Measurements from ENCODE around the gene SERPINA5. TPM values are rescaled to one million over a fixed set of nuclear protein-coding genes. Genes with fewer than 3 reads are reported as not detected.

SERPINA5 gene
- total and polyA plus RNA-seq, 2 of the 13 experiments (the other 11 are each of a cell fraction or from before 2014, with no cell fraction given), result 449 to 498 TPM

DNA sequence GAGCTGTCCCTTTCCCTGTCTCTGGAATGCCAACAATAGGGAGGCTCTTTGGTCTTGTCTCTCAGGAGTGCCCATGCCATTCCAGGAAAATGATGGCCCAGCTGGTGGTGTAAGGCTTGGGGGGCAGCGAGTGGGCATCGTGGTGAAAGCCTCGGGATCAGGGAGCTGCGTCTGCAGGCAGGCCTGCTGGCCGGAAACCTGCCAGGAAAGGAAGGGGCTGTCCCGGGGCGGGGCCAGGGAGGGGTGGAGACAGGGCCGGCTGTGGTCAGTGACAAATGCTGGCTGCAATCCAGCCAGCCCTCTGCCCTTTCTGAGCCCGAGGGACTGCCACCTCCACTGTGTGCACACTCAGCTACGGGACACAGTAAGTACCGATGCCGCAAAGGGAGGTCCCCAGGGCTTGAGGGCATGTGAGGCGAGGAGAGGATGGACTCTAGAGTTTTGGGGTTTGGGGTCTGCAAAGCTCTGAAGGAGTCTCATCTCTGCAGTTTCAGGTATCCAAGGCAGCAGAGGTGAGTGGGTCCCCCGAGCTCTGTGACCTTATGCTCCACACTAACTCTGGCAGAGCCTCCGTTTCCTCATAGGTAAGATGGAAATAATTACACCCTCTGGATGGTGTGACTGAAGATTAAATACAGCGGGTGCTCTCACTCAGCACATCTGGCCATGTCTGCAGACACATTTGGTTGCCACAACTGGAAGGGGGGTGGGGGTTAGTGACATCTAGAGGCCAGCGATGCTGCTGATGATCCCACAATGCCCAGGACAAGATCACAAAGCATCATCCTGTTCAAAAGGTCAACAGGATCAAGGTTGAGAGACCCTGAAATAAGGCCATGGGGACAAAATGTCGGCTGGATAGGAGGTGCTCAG is at the start of gene SERPINA5 (continued):
- TF ChIP-seq NR1H2 (CRISPR knock-in tag; IDR thresholded peaks at IDR 0.05; ENCODE audit: borderline replicate concordance, low read depth) (no peak), ZNF816 (CRISPR knock-in tag; IDR thresholded peaks at IDR 0.05; ENCODE audit: borderline replicate concordance) (no peak; the same call in 1 of the 2 replicates), ARNT2 (CRISPR knock-in tag; IDR thresholded peaks at IDR 0.05; ENCODE audit: low read depth) (no peak; the same call in none of the 2 replicates), MEIS1 (CRISPR knock-in tag; IDR thresholded peaks at IDR 0.05; ENCODE audit: borderline replicate concordance) (0 out of 2 replicates have a peak, but pooled peaks have one; percentile 59), BRCA1 (CRISPR knock-in tag; IDR thresholded peaks at IDR 0.05) (0 out of 2 replicates have a peak, but pooled peaks have one; percentile 28), PRPF4 (IDR thresholded peaks at IDR 0.05; ENCODE audit: low read depth, low read length, poor library complexity, severe bottlenecking) (no peak), ARID2 (CRISPR knock-in tag; IDR thresholded peaks at IDR 0.05; ENCODE audit: borderline replicate concordance) (no peak), TP53 (CRISPR knock-in tag; conservative IDR thresholded peaks at IDR 0.05) (0 out of 2 replicates have a peak, but pooled peaks have one; percentile 7), SMARCE1 (IDR thresholded peaks at IDR 0.05; ENCODE audit: borderline replicate concordance) (no peak), ZNF441 (CRISPR knock-in tag; IDR thresholded peaks at IDR 0.05; ENCODE audit: borderline replicate concordance) (no peak), AGO2 (optimal IDR thresholded peaks at IDR 0.05; ENCODE audit: low read depth, low read length) (no peak), PHF5A (CRISPR knock-in tag; IDR thresholded peaks at IDR 0.05; ENCODE audit: low read depth, unreplicated experiment) (no peak), ZNF367 (CRISPR knock-in tag; IDR thresholded peaks at IDR 0.05; ENCODE audit: borderline replicate concordance) (no peak), ZNF780A (CRISPR knock-in tag; IDR thresholded peaks at IDR 0.05) (no peak), ZNF781 (CRISPR knock-in tag; IDR thresholded peaks at IDR 0.05; ENCODE audit: borderline replicate concordance, not compliant biosample characterization) (no peak), ZMYM3 (CRISPR knock-in tag; IDR thresholded peaks at IDR 0.05) (no peak), NCOA2 (CRISPR knock-in tag; IDR thresholded peaks at IDR 0.05) (peak; percentile 45; the same call in 1 of the 2 replicates), TOPORS (CRISPR knock-in tag; IDR thresholded peaks at IDR 0.05) (0 out of 2 replicates have a peak, but pooled peaks have one; percentile 23), ZNF543 (CRISPR knock-in tag; IDR thresholded peaks at IDR 0.05) (peak; percentile 48; the same call in 1 of the 2 replicates), NONO (IDR thresholded peaks at IDR 0.05) (no peak), NONO (CRISPR knock-in tag; conservative IDR thresholded peaks at IDR 0.05) (peak; percentile 45; the same call in 1 of the 2 replicates), MED1 (CRISPR knock-in tag; IDR thresholded peaks at IDR 0.05) (peak; percentile 56), MIER2 (CRISPR knock-in tag; IDR thresholded peaks at IDR 0.05) (no peak)
- TF ChIP-seq, protein P1, sequence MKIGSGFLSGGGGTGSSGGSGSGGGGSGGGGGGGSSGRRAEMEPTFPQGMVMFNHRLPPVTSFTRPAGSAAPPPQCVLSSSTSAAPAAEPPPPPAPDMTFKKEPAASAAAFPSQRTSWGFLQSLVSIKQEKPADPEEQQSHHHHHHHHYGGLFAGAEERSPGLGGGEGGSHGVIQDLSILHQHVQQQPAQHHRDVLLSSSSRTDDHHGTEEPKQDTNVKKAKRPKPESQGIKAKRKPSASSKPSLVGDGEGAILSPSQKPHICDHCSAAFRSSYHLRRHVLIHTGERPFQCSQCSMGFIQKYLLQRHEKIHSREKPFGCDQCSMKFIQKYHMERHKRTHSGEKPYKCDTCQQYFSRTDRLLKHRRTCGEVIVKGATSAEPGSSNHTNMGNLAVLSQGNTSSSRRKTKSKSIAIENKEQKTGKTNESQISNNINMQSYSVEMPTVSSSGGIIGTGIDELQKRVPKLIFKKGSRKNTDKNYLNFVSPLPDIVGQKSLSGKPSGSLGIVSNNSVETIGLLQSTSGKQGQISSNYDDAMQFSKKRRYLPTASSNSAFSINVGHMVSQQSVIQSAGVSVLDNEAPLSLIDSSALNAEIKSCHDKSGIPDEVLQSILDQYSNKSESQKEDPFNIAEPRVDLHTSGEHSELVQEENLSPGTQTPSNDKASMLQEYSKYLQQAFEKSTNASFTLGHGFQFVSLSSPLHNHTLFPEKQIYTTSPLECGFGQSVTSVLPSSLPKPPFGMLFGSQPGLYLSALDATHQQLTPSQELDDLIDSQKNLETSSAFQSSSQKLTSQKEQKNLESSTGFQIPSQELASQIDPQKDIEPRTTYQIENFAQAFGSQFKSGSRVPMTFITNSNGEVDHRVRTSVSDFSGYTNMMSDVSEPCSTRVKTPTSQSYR (CRISPR knock-in tag; IDR thresholded peaks at IDR 0.05; ENCODE audit: borderline replicate concordance), result peak; percentile 45; the same call in 1 of the 2 replicates
- TF ChIP-seq, protein P2, sequence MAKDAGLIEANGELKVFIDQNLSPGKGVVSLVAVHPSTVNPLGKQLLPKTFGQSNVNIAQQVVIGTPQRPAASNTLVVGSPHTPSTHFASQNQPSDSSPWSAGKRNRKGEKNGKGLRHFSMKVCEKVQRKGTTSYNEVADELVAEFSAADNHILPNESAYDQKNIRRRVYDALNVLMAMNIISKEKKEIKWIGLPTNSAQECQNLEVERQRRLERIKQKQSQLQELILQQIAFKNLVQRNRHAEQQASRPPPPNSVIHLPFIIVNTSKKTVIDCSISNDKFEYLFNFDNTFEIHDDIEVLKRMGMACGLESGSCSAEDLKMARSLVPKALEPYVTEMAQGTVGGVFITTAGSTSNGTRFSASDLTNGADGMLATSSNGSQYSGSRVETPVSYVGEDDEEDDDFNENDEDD (CRISPR knock-in tag; IDR thresholded peaks at IDR 0.05; ENCODE audit: borderline replicate concordance), result peak; percentile 45; the same call in 1 of the 2 replicates
- TF ChIP-seq, protein P3, sequence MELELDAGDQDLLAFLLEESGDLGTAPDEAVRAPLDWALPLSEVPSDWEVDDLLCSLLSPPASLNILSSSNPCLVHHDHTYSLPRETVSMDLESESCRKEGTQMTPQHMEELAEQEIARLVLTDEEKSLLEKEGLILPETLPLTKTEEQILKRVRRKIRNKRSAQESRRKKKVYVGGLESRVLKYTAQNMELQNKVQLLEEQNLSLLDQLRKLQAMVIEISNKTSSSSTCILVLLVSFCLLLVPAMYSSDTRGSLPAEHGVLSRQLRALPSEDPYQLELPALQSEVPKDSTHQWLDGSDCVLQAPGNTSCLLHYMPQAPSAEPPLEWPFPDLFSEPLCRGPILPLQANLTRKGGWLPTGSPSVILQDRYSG (CRISPR knock-in tag; IDR thresholded peaks at IDR 0.05), result no peak
